ENCODE results near the gene GYPC.

DNA sequence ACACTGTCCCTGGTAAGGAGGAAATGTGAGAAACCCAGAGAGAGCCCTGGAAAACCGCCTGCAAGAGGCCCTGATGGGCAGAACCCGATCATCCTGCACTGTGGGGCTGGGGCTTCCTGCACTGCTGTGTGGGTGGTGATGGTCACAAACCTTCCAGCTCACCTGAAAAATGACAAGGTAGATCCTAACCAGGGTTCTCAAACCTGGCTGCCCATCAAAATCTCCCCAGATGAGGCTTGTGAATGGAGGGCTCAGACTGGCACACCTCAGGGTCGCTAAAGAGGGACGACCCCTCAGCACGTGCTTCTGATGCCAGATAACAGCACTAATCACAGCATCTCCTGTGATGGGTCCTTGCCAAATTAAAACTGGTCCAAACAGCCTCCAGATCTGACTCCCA is 74.7 kb downstream of the GYPC start:
- TF ChIP-seq, protein P1, sequence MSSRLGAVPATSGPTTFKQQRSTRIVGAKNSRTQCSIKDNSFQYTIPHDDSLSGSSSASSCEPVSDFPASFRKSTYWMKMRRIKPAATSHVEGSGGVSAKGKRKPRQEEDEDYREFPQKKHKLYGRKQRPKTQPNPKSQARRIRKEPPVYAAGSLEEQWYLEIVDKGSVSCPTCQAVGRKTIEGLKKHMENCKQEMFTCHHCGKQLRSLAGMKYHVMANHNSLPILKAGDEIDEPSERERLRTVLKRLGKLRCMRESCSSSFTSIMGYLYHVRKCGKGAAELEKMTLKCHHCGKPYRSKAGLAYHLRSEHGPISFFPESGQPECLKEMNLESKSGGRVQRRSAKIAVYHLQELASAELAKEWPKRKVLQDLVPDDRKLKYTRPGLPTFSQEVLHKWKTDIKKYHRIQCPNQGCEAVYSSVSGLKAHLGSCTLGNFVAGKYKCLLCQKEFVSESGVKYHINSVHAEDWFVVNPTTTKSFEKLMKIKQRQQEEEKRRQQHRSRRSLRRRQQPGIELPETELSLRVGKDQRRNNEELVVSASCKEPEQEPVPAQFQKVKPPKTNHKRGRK (CRISPR knock-in tag; IDR thresholded peaks at IDR 0.05; ENCODE audit: borderline replicate concordance), result no peak
- TF ChIP-seq EMX1 (CRISPR knock-in tag; IDR thresholded peaks at IDR 0.05) (no peak), JUN (CRISPR knock-in tag; IDR thresholded peaks at IDR 0.05) (no peak), NR3C1 (CRISPR knock-in tag; conservative IDR thresholded peaks at IDR 0.05; ENCODE audit: low read depth) (no peak)
- TF ChIP-seq, protein P2, sequence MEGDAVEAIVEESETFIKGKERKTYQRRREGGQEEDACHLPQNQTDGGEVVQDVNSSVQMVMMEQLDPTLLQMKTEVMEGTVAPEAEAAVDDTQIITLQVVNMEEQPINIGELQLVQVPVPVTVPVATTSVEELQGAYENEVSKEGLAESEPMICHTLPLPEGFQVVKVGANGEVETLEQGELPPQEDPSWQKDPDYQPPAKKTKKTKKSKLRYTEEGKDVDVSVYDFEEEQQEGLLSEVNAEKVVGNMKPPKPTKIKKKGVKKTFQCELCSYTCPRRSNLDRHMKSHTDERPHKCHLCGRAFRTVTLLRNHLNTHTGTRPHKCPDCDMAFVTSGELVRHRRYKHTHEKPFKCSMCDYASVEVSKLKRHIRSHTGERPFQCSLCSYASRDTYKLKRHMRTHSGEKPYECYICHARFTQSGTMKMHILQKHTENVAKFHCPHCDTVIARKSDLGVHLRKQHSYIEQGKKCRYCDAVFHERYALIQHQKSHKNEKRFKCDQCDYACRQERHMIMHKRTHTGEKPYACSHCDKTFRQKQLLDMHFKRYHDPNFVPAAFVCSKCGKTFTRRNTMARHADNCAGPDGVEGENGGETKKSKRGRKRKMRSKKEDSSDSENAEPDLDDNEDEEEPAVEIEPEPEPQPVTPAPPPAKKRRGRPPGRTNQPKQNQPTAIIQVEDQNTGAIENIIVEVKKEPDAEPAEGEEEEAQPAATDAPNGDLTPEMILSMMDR (IDR thresholded peaks at IDR 0.05), result no peak
- TF ChIP-seq, protein P3, sequence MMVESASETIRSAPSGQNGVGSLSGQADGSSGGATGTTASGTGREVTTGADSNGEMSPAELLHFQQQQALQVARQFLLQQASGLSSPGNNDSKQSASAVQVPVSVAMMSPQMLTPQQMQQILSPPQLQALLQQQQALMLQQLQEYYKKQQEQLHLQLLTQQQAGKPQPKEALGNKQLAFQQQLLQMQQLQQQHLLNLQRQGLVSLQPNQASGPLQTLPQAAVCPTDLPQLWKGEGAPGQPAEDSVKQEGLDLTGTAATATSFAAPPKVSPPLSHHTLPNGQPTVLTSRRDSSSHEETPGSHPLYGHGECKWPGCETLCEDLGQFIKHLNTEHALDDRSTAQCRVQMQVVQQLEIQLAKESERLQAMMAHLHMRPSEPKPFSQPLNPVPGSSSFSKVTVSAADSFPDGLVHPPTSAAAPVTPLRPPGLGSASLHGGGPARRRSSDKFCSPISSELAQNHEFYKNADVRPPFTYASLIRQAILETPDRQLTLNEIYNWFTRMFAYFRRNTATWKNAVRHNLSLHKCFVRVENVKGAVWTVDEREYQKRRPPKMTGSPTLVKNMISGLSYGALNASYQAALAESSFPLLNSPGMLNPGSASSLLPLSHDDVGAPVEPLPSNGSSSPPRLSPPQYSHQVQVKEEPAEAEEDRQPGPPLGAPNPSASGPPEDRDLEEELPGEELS (CRISPR knock-in tag; IDR thresholded peaks at IDR 0.05), result no peak
- TF ChIP-seq, protein P4, sequence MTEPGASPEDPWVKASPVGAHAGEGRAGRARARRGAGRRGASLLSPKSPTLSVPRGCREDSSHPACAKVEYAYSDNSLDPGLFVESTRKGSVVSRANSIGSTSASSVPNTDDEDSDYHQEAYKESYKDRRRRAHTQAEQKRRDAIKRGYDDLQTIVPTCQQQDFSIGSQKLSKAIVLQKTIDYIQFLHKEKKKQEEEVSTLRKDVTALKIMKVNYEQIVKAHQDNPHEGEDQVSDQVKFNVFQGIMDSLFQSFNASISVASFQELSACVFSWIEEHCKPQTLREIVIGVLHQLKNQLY (CRISPR knock-in tag; IDR thresholded peaks at IDR 0.05), result no peak
